ENCODE results near the gene ATG4C.

DNA sequence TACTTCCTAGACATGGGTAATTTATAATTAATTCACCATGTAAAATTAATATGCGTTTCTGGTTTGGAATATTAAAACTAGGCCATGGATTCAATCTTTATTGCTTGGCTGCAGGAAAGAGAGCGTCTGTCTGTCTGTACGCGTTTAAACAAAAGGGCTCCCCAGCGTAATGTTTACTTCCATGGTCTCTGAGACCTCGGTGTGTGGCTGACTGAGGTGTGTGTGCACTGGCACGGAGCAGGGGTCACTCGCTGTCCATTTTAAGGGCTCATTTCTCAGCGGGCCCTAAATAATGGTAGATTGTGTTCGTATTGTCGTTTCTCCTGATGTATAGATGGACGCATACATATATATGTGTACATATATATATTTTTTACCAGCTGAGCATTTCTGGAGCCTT, 119.6 kb downstream of the ATG4C start:
- no peak for TF ChIP-seq POLR2A (IDR thresholded peaks at IDR 0.05)
- no peak for TF ChIP-seq POLR2AphosphoS5 (IDR thresholded peaks at IDR 0.05; ENCODE audit: insufficient read depth in 1 of 2, low read depth in 1 of 2)
- TF ChIP-seq, protein P1, sequence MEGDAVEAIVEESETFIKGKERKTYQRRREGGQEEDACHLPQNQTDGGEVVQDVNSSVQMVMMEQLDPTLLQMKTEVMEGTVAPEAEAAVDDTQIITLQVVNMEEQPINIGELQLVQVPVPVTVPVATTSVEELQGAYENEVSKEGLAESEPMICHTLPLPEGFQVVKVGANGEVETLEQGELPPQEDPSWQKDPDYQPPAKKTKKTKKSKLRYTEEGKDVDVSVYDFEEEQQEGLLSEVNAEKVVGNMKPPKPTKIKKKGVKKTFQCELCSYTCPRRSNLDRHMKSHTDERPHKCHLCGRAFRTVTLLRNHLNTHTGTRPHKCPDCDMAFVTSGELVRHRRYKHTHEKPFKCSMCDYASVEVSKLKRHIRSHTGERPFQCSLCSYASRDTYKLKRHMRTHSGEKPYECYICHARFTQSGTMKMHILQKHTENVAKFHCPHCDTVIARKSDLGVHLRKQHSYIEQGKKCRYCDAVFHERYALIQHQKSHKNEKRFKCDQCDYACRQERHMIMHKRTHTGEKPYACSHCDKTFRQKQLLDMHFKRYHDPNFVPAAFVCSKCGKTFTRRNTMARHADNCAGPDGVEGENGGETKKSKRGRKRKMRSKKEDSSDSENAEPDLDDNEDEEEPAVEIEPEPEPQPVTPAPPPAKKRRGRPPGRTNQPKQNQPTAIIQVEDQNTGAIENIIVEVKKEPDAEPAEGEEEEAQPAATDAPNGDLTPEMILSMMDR (IDR thresholded peaks at IDR 0.05) = no peak
